ENCODE results near the gene TMEM176B.

DNA sequence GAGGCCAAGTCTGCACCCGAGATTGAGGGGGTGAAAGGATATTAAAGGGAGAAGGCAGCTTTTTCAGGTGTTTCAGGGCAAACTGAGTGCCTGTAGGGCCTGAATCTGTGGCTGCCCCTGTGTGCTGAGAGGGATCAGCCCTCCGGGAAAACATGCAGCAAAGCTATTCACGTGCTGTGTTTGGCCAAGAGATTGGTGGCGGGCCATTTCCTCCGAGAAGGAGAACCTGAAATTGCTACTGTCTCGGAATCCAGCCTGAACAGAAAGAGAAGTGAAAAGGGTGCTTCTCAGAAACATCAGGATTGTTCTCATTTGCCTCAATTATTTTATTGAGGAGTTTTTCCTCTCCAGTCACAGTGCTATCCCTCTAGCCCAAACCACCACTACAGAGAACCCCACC, 46.9 kb downstream of the TMEM176B start:
- TF ChIP-seq EZH2 (IDR thresholded peaks at IDR 0.05; ENCODE audit: insufficient read depth, poor library complexity, severe bottlenecking) = no peak
- TF ChIP-seq EZH2phosphoT487 (IDR thresholded peaks at IDR 0.05; ENCODE audit: insufficient read depth, low read depth) = no peak
